Activated naive CD8-positive, alpha-beta T cell treated with anti-CD3 and anti-CD28 coated beads, Interleukin-2, amount 10 ng/mL, durations not matched to agents 7 days and 5 days (primary cell): ENCODE measurements around the gene NME4. TPM values are rescaled to one million over a fixed set of nuclear protein-coding genes. Genes with fewer than 3 reads are reported as not detected.

Experiments used
- total RNA-seq, 2 experiments: library from RNA; stranded (reverse); gene quantifications; one replicate each; pipeline ENCODE4 v1.2.3, GENCODE V29; 2021

The NME4 gene
- total RNA-seq, 2 experiments from 2014 or later = 8.2 to 8.8 TPM

Other genes starting within 250 kb of the NME4 start
- gene HBZ, start 244.6 kb upstream of the NME4 start, total RNA-seq = not detected
- gene HBM, start 231.2 kb upstream of the NME4 start, total RNA-seq = not detected
- not detected for gene HBA2, start 224.3 kb upstream of the NME4 start, total RNA-seq
- not detected for gene HBA1, start 220.5 kb upstream of the NME4 start, total RNA-seq
- gene HBQ1, start 216.7 kb upstream of the NME4 start, total RNA-seq = not detected
- gene LUC7L, start 167.8 kb upstream of the NME4 start, total RNA-seq = 10 to 100 TPM; 83.8 to 86.2 TPM
- gene FAM234A, start 162.4 kb upstream of the NME4 start, total RNA-seq = 10 to 100 TPM; 21.0 to 21.1 TPM
- not detected for gene RGS11, start 121.3 kb upstream of the NME4 start, total RNA-seq
- gene ARHGDIG, start 116.6 kb upstream of the NME4 start, total RNA-seq = not detected
- under 1 TPM in 1 of 2 experiments, not detected in 1; 0.31 TPM for gene PDIA2, start 114.0 kb upstream of the NME4 start, total RNA-seq
- gene AXIN1, start 44.5 kb upstream of the NME4 start, total RNA-seq = 10 to 100 TPM; 30.9 to 32.5 TPM
- 10 to 100 TPM; 64.4 to 67.5 TPM for gene MRPL28, start 26.7 kb upstream of the NME4 start, total RNA-seq
- gene PGAP6, start 15.2 kb upstream of the NME4 start, total RNA-seq = 10 to 100 TPM; 58.9 to 59.0 TPM
- 1 to 10 TPM; 5.6 to 7.9 TPM for gene DECR2, start 4.7 kb downstream of the NME4 start, total RNA-seq
- gene RAB11FIP3, start 28.4 kb downstream of the NME4 start, total RNA-seq = 10 to 100 TPM; 28.8 to 29.3 TPM
- gene CAPN15, start 130.5 kb downstream of the NME4 start, total RNA-seq = 10 to 100 TPM; 83.5 to 87.4 TPM
- not detected for gene PRR35, start 163.2 kb downstream of the NME4 start, total RNA-seq
- gene NHLRC4, start 169.8 kb downstream of the NME4 start, total RNA-seq = 1 to 10 TPM; 3.0 to 3.6 TPM
- gene PIGQ, start 172.8 kb downstream of the NME4 start, total RNA-seq = 10 to 100 TPM; 46.3 to 54.3 TPM
- 10 to 100 TPM; 15.1 to 18.2 TPM for gene RAB40C, start 192.9 kb downstream of the NME4 start, total RNA-seq
- under 1 TPM; 0.47 to 0.60 TPM for gene WFIKKN1, start 233.8 kb downstream of the NME4 start, total RNA-seq
- gene METTL26, start 239.1 kb downstream of the NME4 start, total RNA-seq = 10 to 100 TPM; 75.7 to 81.2 TPM
- gene MCRIP2, start 244.6 kb downstream of the NME4 start, total RNA-seq = 10 to 100 TPM; 35.4 to 43.0 TPM